ENCODE data around the gene SPTSSB. TPM values are rescaled to one million over a fixed set of nuclear protein-coding genes. Genes with fewer than 3 reads are reported as not detected.

SPTSSB gene
- total RNA-seq, 1 donor from 2014 or later = not detected

- H3K36me3 Mint-ChIP-seq (ENCODE audit: low read depth, unreplicated experiment) = no peaks in the 10 kb centered on the region
- H3K4me1 Mint-ChIP-seq (ENCODE audit: unreplicated experiment) = no peaks in the 10 kb centered on the region
- H3K27me3 Mint-ChIP-seq (ENCODE audit: unreplicated experiment) = no peaks in the 10 kb centered on the region
- no peak overlapping the region for H3K4me3 Mint-ChIP-seq (ENCODE audit: unreplicated experiment)
- TF ChIP-seq CTCF (IDR thresholded peaks at IDR 0.05; ENCODE audit: unreplicated experiment) = no peak
- no peak overlapping the region for H3K27ac Mint-ChIP-seq (ENCODE audit: unreplicated experiment)
- H3K9me3 Mint-ChIP-seq (ENCODE audit: unreplicated experiment) = no peaks in the 10 kb centered on the region
- no peak for DNase-seq (ENCODE audit: low spot score)
Measured at GRCh38 chr3:161392853-161393252, 21.5 kb upstream of the SPTSSB start.

- Mint-ChIP-seq H3K27ac (ENCODE audit: unreplicated experiment) (no peak overlapping the region), H3K27me3 (ENCODE audit: unreplicated experiment) (no peaks in the 10 kb centered on the region), H3K9me3 (ENCODE audit: unreplicated experiment) (no peaks in the 10 kb centered on the region), H3K36me3 (ENCODE audit: low read depth, unreplicated experiment) (no peaks in the 10 kb centered on the region), H3K4me1 (ENCODE audit: unreplicated experiment) (no peaks in the 10 kb centered on the region), H3K4me3 (ENCODE audit: unreplicated experiment) (no peak overlapping the region)
- TF ChIP-seq CTCF (IDR thresholded peaks at IDR 0.05; ENCODE audit: unreplicated experiment) = no peak
- no peak for DNase-seq (ENCODE audit: low spot score)
Measured at GRCh38 chr3:161390200-161390599, 18.9 kb upstream of the SPTSSB start.

GRCh38 chr3:161389445-161390035, 18.2 kb upstream of the SPTSSB start:
- no peak for DNase-seq (ENCODE audit: low spot score)
- no peak for TF ChIP-seq CTCF (IDR thresholded peaks at IDR 0.05; ENCODE audit: unreplicated experiment)
- Mint-ChIP-seq H3K4me1 (ENCODE audit: unreplicated experiment) (no peaks in the 10 kb centered on the region), H3K9me3 (ENCODE audit: unreplicated experiment) (no peaks in the 10 kb centered on the region), H3K27ac (ENCODE audit: unreplicated experiment) (no peak overlapping the region), H3K27me3 (ENCODE audit: unreplicated experiment) (no peaks in the 10 kb centered on the region), H3K36me3 (ENCODE audit: low read depth, unreplicated experiment) (no peaks in the 10 kb centered on the region), H3K4me3 (ENCODE audit: unreplicated experiment) (no peak overlapping the region)

- Mint-ChIP-seq H3K27me3 (ENCODE audit: unreplicated experiment) (no peaks in the 10 kb centered on the region), H3K36me3 (ENCODE audit: low read depth, unreplicated experiment) (no peaks in the 10 kb centered on the region), H3K27ac (ENCODE audit: unreplicated experiment) (no peak overlapping the region), H3K9me3 (ENCODE audit: unreplicated experiment) (no peaks in the 10 kb centered on the region), H3K4me1 (ENCODE audit: unreplicated experiment) (no peaks in the 10 kb centered on the region), H3K4me3 (ENCODE audit: unreplicated experiment) (no peak overlapping the region)
- no peak for TF ChIP-seq CTCF (IDR thresholded peaks at IDR 0.05; ENCODE audit: unreplicated experiment)
- DNase-seq (ENCODE audit: low spot score) = no peak
Measured at GRCh38 chr3:161388855-161389254, 17.5 kb upstream of the SPTSSB start.

- H3K36me3 Mint-ChIP-seq (ENCODE audit: low read depth, unreplicated experiment) = no peaks in the 10 kb centered on the region
Measured at GRCh38 chr3:161386991-161387770, 15.9 kb upstream of the SPTSSB start.

More at GRCh38 chr3:161386991-161387770, 15.9 kb upstream of the SPTSSB start:
- Mint-ChIP-seq H3K9me3 (ENCODE audit: unreplicated experiment) (no peaks in the 10 kb centered on the region), H3K27me3 (ENCODE audit: unreplicated experiment) (no peaks in the 10 kb centered on the region), H3K4me1 (ENCODE audit: unreplicated experiment) (no peaks in the 10 kb centered on the region), H3K4me3 (ENCODE audit: unreplicated experiment) (no peak overlapping the region), H3K27ac (ENCODE audit: unreplicated experiment) (no peak overlapping the region)
- DNase-seq (ENCODE audit: low spot score) = no peak
- TF ChIP-seq CTCF (IDR thresholded peaks at IDR 0.05; ENCODE audit: unreplicated experiment) = no peak

Measured in endothelial cell (in vitro differentiated cells).